Measurements from ENCODE around the gene TRPM1.

DNA sequence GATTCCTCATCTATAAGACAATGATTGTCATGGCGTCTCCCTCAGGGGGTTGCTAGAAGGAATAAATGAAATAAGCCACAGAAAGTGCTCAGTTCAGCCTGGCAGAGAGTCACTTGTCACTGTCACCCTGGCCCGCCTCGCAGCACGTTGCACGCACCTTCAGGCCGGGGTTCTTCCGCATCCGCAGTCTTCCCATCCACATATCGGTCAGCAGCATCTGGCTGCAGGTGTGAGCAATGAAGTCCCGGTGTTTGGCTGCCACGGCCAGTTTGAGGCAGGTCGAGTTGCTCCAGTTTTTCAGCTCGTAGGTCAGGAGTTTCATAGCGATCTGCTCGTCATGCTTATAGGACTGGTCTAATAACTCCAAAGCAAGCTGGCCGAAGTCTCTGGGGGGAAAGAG, 61.6 kb downstream of the TRPM1 start:
- TF ChIP-seq CTCF (IDR thresholded peaks at IDR 0.05) (no peak), POLR2A (IDR thresholded peaks at IDR 0.05) (no peak)

All from body of pancreas (tissue), 4 donors.